Vagina (tissue), 2 donors: Measurements from ENCODE around the gene AGFG1. TPM values are rescaled to one million over a fixed set of nuclear protein-coding genes. Genes with fewer than 3 reads are reported as not detected.
"Not testable (repeated sequence)": the region's sequence is repeated elsewhere in the genome, so short reads cannot be mapped to it uniquely, and the experiment has no call there.

Source experiments
- DNase-seq, 2 donors: peaks; one replicate each; pipeline ENCODE4 v3.0.0-alpha.2; 2017; ENCODE audit errors: extremely low spot score in 2 of 2
- H3K27ac ChIP-seq: fragments of 200-600 bp; sonication (generic); one replicate; pipeline ENCODE4 v1.5.1; 2019
- H3K27me3 ChIP-seq: fragments of 200-600 bp; sonication (generic); one replicate; pipeline ENCODE4 v1.5.1; 2019
- H3K36me3 ChIP-seq, 2 donors: fragments of 200-600 bp; sonication (generic); one replicate each; pipeline ENCODE4 v1.5.1; 2017 to 2019
- H3K4me1 ChIP-seq: fragments of 200-600 bp; sonication (generic); one replicate; pipeline ENCODE4 v1.5.1; 2019
- H3K4me3 ChIP-seq, 2 donors: fragments of 200-600 bp; sonication (generic); 1 replicate in 1 of 2; 2 replicates in 1 of 2; pipeline ENCODE4 v1.5.1; 2016 to 2019
- H3K9me3 ChIP-seq: fragments of 200-600 bp; sonication (generic); one replicate; pipeline ENCODE4 v1.5.1; 2019
- POLR2A ChIP-seq, 2 donors: fragments of 450-650 bp; IDR thresholded peaks; one replicate each; pipeline ENCODE4 v1.6.1; 2017; ENCODE audit warnings: antibody characterized with exemption in 2 of 2, mild to moderate bottlenecking in 2 of 2, moderate library complexity in 2 of 2
- POLR2AphosphoS5 ChIP-seq, 2 donors: sonication (generic); formaldehyde crosslinking; IDR thresholded peaks; one replicate each; pipeline ENCODE4 v1.9.0; 2017; ENCODE audit warnings: antibody characterized with exemption in 2 of 2, mild to moderate bottlenecking in 2 of 2, low read depth in 1 of 2; ENCODE audit not compliant: insufficient read depth in 1 of 2
- intact Hi-C: fragments of 100-400 bp; cut with DNase I; formaldehyde crosslinking; loops from one replicate; pipeline ENCODE4 v1.15.1; 2023
- total RNA-seq: library from RNA; depleted of rRNA; stranded (reverse); fragments of >200 nt; gene quantifications from one replicate; pipeline ENCODE4 v1.2.3, GENCODE V29; 2016
- TF ChIP-seq, protein P1 (sequence below), 3 experiments: fragments of 450-650 bp in 2 of 3; fragments of 200-600 bp in 1 of 3; sonication (generic) in 1 of 3; IDR thresholded peaks; one replicate each; pipeline ENCODE4 v1.5.1; 2017 to 2019; ENCODE audit warnings: antibody characterized with exemption in 3 of 3, mild to moderate bottlenecking in 2 of 3, moderate library complexity in 2 of 3

The AGFG1 gene
- total RNA-seq, 1 donor from 2014 or later, result 53.3 TPM

DNA sequence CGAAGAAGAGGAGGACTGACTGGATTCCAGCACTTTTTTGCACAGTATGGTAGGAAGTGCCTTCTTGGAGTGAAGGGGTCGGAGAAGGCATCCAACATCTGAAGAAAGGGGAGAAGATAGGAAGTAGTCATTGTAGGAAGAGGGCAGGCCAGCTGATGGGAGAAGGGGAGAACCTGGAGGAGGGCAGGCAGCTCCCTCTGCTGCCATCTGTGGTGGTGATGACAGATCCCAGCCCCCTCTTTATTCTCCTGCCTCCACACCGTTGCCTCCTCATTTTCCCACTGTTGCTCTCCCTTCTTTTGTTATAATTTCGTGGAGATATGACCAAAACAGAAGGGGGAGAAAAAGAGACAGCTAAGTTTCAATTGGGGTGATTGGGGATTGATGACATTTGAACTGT is 123.8 kb downstream of the AGFG1 start:
- intact Hi-C loops, result no loop called here
- DNase-seq, result no peak
- TF ChIP-seq POLR2AphosphoS5 (IDR thresholded peaks at IDR 0.05; ENCODE audit: insufficient read depth in 1 of 2, low read depth in 1 of 2), result no peak
- TF ChIP-seq, protein P1, sequence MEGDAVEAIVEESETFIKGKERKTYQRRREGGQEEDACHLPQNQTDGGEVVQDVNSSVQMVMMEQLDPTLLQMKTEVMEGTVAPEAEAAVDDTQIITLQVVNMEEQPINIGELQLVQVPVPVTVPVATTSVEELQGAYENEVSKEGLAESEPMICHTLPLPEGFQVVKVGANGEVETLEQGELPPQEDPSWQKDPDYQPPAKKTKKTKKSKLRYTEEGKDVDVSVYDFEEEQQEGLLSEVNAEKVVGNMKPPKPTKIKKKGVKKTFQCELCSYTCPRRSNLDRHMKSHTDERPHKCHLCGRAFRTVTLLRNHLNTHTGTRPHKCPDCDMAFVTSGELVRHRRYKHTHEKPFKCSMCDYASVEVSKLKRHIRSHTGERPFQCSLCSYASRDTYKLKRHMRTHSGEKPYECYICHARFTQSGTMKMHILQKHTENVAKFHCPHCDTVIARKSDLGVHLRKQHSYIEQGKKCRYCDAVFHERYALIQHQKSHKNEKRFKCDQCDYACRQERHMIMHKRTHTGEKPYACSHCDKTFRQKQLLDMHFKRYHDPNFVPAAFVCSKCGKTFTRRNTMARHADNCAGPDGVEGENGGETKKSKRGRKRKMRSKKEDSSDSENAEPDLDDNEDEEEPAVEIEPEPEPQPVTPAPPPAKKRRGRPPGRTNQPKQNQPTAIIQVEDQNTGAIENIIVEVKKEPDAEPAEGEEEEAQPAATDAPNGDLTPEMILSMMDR (IDR thresholded peaks at IDR 0.05), result no peak
- TF ChIP-seq POLR2A (IDR thresholded peaks at IDR 0.05), result no peak

DNA sequence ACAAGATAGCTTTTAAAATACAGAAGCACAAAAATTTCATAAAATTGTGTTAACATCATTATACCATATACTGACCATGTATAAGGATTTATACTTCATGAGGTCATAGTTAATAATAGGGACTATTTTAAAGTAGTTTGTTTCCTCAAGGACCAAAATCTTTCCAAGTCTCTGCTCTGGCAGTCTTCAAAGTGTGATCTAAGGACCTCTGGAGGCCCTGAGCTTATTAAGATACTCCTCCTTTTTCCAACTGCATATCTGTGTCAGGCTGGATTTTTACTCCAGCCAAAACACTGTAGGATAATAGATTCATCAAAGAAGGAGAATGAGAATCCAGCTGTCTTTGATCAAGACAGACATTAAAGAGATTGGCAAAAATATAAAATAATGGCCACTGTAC is 125.1 kb downstream of the AGFG1 start:
- no peak for DNase-seq
- intact Hi-C loops, result no loop called here
- no peak overlapping the region for H3K4me3 ChIP-seq
- H3K4me1 ChIP-seq, result no peaks in the 10 kb centered on the region
- no peaks in the 10 kb centered on the region for H3K27me3 ChIP-seq
- TF ChIP-seq, protein P1 (IDR thresholded peaks at IDR 0.05), result no peak
- TF ChIP-seq POLR2AphosphoS5 (IDR thresholded peaks at IDR 0.05; ENCODE audit: insufficient read depth in 1 of 2, low read depth in 1 of 2), result no peak
- no peak for TF ChIP-seq POLR2A (IDR thresholded peaks at IDR 0.05)
- no peaks in the 10 kb centered on the region for H3K9me3 ChIP-seq
- H3K27ac ChIP-seq, result no peak overlapping the region
- H3K36me3 ChIP-seq, result no peaks in the 10 kb centered on the region

More for the DNA sequence above, 123.8 kb downstream of the AGFG1 start:
- H3K4me1 ChIP-seq, result no peaks in the 10 kb centered on the region
- no peak overlapping the region for H3K27ac ChIP-seq
- no peaks in the 10 kb centered on the region for H3K36me3 ChIP-seq
- no peaks in the 10 kb centered on the region for H3K27me3 ChIP-seq
- no peaks in the 10 kb centered on the region for H3K9me3 ChIP-seq
- H3K4me3 ChIP-seq, result no peak overlapping the region

DNA sequence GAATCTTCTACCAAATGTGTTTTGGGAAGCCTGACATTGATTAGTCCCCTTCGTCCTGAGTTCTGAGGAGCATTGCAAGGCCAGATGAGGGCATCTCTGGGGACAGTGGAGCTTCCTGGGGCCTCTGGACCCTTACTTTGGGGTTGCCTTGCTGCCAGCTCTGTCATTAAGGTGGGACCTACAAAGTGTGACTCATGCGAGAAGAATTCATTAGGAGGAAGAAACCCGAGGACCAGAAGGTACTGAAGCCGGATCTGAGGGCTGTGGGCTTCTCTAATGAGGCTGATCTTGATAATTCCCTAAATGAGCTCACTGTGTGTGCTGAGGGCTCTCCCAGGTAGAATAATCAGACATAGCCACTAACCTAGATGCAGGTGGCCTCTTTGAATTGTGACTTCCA is 126.0 kb downstream of the AGFG1 start:
- no peak overlapping the region for H3K4me3 ChIP-seq
- TF ChIP-seq POLR2A (IDR thresholded peaks at IDR 0.05), result no peak
- TF ChIP-seq POLR2AphosphoS5 (IDR thresholded peaks at IDR 0.05; ENCODE audit: insufficient read depth in 1 of 2, low read depth in 1 of 2), result no peak
- TF ChIP-seq, protein P1 (IDR thresholded peaks at IDR 0.05), result no peak
- H3K27me3 ChIP-seq, result no peaks in the 10 kb centered on the region
- H3K9me3 ChIP-seq, result no peaks in the 10 kb centered on the region
- no peak overlapping the region for H3K27ac ChIP-seq
- no peaks in the 10 kb centered on the region for H3K4me1 ChIP-seq
- H3K36me3 ChIP-seq, result no peaks in the 10 kb centered on the region
- intact Hi-C loops, result no loop called here
- DNase-seq, result no peak

DNA sequence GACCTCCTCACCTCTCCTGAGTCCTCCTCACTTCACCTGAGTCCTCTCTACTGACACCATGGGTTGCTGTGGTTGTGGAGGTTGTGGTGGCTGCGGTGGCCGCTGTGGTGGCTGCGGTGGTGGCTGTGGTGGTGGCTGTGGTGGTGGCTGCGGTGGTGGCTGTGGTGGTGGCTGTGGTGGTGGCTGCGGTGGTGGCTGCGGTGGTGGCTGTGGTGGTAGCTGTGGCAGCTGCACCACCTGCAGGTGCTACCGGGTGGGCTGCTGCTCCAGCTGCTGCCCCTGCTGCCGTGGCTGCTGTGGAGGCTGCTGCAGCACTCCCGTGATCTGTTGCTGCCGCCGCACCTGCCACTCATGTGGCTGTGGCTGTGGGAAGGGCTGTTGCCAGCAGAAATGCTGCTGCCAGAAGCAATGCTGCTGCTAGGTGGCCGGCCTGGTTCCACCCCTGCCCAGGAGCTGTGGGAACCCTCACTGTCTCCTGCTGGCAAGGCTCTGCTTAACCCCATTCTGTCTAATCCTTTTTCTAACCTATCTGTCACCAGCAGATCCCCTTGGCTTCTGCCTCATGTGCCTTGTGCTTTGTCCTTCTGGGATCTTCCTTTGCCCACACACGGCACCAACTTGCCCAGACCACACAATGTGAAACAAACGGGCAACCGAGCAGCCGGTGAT is 127.0 kb downstream of the AGFG1 start, which contains the start of gene SCYGR2:
Gene SCYGR2 (plus strand): TSS at position 59 of the 669 bp plus-strand sequence. CDS start 0 bp downstream, at position 59.
- H3K27me3 ChIP-seq, H3K9me3 ChIP-seq, intact Hi-C loops, H3K27ac ChIP-seq, H3K36me3 ChIP-seq, H3K4me3 ChIP-seq, H3K4me1 ChIP-seq, DNase-seq: not testable (repeated sequence)

DNA sequence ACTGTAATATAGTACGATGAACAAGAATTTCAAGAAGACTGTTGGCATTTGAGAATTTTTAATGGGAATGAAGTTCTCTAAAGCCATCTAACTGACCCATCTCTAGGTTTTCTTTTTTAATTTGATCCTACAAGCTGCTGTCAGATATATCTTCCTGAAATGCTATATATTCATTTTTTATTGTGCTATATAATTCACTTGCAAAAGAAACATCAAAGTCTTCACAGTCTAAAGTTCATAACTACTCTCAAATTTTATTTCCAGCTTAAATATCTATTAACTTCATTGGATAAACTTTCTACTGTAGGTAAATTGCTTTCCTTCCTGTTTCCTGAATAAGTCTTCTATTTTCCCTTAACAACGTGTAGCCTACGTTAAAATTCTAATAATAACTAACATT is 130.4 kb downstream of the AGFG1 start:
- no peak for DNase-seq
- H3K36me3 ChIP-seq, result no peaks in the 10 kb centered on the region
- TF ChIP-seq POLR2AphosphoS5 (IDR thresholded peaks at IDR 0.05; ENCODE audit: insufficient read depth in 1 of 2, low read depth in 1 of 2) (no peak), POLR2A (IDR thresholded peaks at IDR 0.05) (no peak)
- TF ChIP-seq, protein P1 (IDR thresholded peaks at IDR 0.05), result no peak
- no peak overlapping the region for H3K4me3 ChIP-seq
- no peak overlapping the region for H3K27ac ChIP-seq
- H3K27me3 ChIP-seq, result no peaks in the 10 kb centered on the region
- H3K9me3 ChIP-seq, result no peaks in the 10 kb centered on the region
- intact Hi-C loops, result no loop called here
- H3K4me1 ChIP-seq, result no peaks in the 10 kb centered on the region
